Inflammatory macrophage treated with lipopolysaccharide for 4 hours (primary cell): ENCODE data around the gene FAIM2.

Experiments used
- DNase-seq: peaks from one replicate; pipeline ENCODE4 v3.0.0-alpha.2; 2020

Gene FAIM2

GRCh38 chr12:49917166-49917787, 13.6 kb upstream of the FAIM2 start:
- DNase-seq = no peak

- DNase-seq = no peak
These were observed 12.6 kb upstream of the FAIM2 start for GRCh38 chr12:49916129-49916919.

GRCh38 chr12:49912345-49913255, 8.9 kb upstream of the FAIM2 start:
- no peak for DNase-seq

- no peak for DNase-seq
These were observed 7.5 kb upstream of the FAIM2 start for GRCh38 chr12:49911213-49911605.

- DNase-seq = no peak
These were observed 6.9 kb upstream of the FAIM2 start for GRCh38 chr12:49910331-49911212.

- peak; percentile 72 for DNase-seq
These were observed 6.1 kb upstream of the FAIM2 start for GRCh38 chr12:49909826-49910225.

- DNase-seq = no peak
These were observed 5.7 kb upstream of the FAIM2 start for GRCh38 chr12:49909356-49909755.

- no peak for DNase-seq
These were observed 3.7 kb upstream of the FAIM2 start for GRCh38 chr12:49907352-49907751.

GRCh38 chr12:49905718-49906314, 2.1 kb upstream of the FAIM2 start:
- no peak for DNase-seq

- DNase-seq = no peak
These were observed 901 bp upstream of the FAIM2 start for GRCh38 chr12:49904601-49905000.

- DNase-seq = no peak
These were observed 375 bp downstream of the FAIM2 start for GRCh38 chr12:49903351-49903699.

GRCh38 chr12:49902399-49903350, 1.0 kb downstream of the FAIM2 start:
- no peak for DNase-seq

- no peak for DNase-seq
These were observed 1.7 kb downstream of the FAIM2 start for GRCh38 chr12:49901986-49902385.

GRCh38 chr12:49901026-49901425, 2.7 kb downstream of the FAIM2 start:
- no peak for DNase-seq

GRCh38 chr12:49900371-49900770, 3.3 kb downstream of the FAIM2 start:
- no peak for DNase-seq

GRCh38 chr12:49899921-49900320, 3.8 kb downstream of the FAIM2 start:
- no peak for DNase-seq

GRCh38 chr12:49899286-49899843, 4.3 kb downstream of the FAIM2 start:
- DNase-seq = no peak

- no peak for DNase-seq
These were observed 6.4 kb downstream of the FAIM2 start for GRCh38 chr12:49897276-49897675.

- no peak for DNase-seq
These were observed 7.9 kb downstream of the FAIM2 start for GRCh38 chr12:49895773-49896172.

- DNase-seq = no peak
These were observed 8.9 kb downstream of the FAIM2 start for GRCh38 chr12:49894751-49895148.
